Dedifferentiated amniotic fluid mesenchymal stem cell (primary cell): ENCODE data around the gene DNER.
A peak's percentile ranks its signal among the peaks of the same experiment; 100 is the strongest.
"Not testable (repeated sequence)": the region's sequence is repeated elsewhere in the genome, so short reads cannot be mapped to it uniquely, and the experiment has no call there.

Experiments used
- DNase-seq: peaks from one replicate; pipeline ENCODE4 v3.0.0-alpha.2; 2016; ENCODE audit errors: extremely low spot score

DNER gene

GRCh38 chr2:229715895-229716507, 1.6 kb upstream of the DNER start:
- no peak for DNase-seq

DNA sequence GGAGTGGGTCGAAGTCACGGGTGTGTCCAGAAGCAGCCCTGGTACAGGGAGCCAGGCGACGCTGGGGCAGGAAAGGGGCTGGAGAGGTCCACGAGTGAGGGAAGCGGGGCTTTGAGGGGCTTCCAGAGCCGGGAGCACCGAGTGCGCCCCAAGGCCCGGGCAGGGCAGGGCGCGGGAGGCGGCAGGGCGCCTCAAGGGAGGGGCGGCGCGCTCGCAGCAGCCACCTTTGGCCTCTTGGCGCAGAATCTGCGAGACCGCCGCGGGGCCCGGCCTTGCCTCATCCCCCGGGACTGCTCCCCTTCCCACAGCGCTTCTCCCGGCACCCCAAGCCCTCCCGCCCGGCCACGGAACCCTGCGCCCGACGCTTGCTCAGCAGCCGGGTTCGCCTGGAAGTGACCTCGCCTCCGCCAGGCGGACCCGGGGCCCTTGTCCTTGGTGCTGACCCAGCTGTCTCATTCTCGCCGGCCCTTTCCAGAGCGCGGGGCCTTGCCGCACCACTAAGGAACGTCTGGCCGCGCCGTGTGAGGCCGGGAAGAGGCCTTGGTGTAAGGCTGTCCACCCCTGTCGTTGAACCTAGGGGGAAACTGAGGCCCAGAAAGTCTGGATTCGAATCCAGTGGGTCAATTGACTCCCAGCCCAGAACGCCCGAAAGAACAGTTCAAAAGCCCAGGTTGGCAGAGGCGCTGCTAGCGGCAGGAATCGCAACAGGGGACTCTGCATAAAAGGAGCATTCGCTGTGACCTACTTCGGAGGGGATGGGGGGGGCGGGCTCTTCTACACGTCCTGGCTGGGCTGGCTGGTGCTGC, 584 bp upstream of the DNER start:
- peak; percentile 24 for DNase-seq

- DNase-seq: no peak
Observed at GRCh38 chr2:229713371-229714079, 830 bp downstream of the DNER start.

DNA sequence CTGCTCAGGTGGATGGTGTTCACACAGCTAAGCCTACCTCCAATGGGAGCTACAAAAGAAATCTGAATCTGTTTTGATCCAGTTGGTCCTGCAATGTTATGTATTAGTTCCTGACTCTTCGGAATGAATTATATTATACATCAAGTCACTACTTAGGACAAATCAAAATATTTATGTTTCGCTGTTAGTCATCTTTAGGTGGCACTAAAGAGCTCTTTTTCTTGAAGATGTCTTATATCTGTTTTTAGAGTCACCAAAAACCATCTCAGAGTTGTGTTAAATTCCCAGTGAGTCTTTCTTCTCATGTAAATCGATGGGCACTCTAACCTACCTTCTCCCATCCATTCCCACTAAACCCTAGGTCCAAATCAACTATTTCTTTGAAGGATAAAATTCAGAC, 2.2 kb downstream of the DNER start:
- no peak for DNase-seq

- no peak for DNase-seq
Observed at GRCh38 chr2:229708335-229708734, 6.0 kb downstream of the DNER start.

GRCh38 chr2:229703909-229704630, 10.3 kb downstream of the DNER start:
- no peak for DNase-seq

DNA sequence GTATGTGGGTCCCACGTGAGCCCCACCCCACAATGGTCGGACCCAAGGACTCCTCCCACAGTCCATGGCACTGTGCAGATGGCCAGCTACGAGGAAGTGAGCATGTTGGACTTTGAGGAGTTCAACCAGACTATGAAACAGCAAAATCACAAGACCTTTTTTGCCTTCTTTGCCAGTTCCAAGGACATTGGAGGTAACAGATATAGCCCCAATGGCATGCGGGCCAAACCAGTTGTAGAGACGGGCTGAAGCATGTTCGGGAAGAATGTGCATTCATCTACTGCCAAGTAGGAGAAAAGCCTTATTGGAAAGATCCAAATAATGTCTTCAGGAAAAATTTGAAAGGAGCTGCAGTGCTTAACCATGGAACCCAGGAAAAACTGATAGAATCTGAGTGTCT, 12.6 kb downstream of the DNER start:
- DNase-seq: no peak

GRCh38 chr2:229701062-229701461, 13.3 kb downstream of the DNER start:
- DNase-seq: no peak

GRCh38 chr2:229695961-229696360, 18.4 kb downstream of the DNER start:
- no peak for DNase-seq

- DNase-seq: not testable (repeated sequence)
Observed at GRCh38 chr2:229693845-229694244, 20.5 kb downstream of the DNER start.

DNA sequence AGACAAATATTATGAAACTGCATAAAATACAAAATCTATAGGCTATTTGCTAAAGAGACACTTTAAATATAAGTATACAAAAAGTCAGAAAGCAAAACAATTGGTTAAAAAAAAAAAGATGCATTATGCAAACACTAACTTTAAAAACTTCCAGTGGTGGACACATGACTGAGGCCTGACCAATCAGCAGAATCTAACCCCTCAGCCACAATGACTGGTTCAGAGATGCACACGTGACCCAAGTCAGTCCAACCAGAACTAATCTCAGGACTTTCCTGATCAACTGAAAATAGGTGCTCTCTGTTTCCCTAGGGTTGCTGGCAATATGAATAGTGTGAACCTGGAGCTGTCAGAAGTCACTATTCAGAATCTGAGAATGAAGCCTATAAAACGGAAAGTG, 22.7 kb downstream of the DNER start:
- DNase-seq: no peak

DNA sequence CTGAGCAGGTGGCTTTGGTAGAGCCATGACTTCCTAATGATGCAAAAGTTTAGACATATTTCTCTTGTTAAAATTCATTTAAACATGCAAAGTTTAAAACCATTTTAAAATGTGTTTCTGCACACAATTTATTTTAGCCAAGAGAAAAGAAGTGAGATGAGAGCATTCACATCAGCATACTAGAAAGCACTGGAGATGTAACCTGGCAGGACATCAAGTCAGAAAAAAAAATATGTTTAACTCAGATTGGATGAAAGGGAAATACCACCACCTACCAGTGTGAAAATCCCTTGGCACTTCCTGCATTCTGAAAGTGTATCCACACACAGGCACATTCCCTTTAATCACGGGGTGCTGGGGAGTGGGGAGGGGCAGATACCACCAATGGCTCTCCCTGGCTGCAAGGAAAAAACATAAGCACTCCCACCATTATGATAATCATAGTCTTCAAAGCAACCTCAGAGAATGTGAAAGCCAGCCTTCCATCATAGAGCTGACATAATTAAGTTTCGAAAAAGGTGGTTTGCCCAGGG, 25.0 kb downstream of the DNER start:
- DNase-seq: no peak

- no peak for DNase-seq
Observed at GRCh38 chr2:229688141-229688540, 26.2 kb downstream of the DNER start.

DNA sequence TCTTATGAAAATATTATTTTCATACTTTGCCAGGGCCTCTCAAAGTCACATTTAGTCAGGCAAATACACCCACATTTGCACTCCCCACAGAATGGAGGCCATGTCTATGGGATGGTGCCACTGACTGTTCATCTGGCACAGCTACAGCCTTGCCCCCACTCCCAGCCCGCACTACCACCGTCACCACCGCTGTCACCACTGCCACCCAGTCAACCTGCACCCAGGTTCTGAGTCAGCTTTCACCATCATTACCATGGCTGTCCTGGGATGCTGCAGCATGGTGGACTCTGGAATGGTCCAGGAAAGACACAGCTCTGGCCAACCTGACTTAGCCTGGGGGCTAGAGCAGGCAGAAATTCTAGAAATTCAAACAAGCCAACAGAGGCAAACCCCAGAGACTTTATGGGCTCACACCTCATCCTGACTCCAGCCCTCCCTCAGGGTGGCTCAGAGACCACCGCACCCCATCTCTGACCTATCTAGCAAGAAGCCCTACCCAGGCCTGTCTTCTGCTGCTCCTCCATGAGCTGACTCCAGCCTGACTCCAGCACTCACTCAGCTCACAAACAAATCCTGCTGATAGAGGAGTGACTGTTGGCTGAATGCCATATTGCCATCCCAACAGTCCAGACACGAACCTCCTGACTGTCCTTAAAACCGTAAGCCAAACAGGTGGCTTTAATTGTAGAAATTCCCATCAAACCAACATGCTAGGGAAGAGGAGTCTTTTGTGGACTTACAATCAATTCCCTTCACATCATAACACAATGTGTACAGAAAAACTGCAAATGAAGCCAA, 28.0 kb downstream of the DNER start:
- no peak for DNase-seq

DNA sequence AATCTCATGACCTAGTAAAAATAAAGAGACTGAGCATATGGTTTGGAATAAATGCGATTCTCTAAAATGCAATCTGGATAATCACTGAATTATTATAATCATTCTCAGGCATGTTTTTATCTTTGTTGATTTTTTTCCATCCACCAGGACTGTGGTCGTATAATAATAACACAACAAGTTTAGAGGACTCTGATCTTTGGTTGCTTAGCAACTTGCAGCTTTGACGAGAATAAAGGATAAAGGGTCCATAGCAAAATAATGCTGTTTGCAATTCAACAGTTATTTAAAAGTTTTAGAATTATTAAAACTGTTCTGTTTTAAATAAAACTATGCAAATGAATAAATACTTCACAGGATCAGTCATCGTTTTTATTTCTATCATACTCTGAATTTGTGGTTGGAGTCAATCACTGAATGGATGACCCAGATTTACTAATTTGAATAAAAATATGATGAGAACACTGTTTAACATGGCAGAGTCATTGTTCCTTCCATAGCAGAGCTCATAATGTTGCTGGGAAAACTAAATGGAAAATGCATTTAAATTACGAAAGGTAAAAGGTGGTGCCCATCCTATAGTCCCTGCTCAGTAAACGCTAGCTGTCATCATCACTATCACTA, 29.3 kb downstream of the DNER start:
- DNase-seq: no peak

- no peak for DNase-seq
Observed at GRCh38 chr2:229679393-229680125, 34.8 kb downstream of the DNER start.

DNA sequence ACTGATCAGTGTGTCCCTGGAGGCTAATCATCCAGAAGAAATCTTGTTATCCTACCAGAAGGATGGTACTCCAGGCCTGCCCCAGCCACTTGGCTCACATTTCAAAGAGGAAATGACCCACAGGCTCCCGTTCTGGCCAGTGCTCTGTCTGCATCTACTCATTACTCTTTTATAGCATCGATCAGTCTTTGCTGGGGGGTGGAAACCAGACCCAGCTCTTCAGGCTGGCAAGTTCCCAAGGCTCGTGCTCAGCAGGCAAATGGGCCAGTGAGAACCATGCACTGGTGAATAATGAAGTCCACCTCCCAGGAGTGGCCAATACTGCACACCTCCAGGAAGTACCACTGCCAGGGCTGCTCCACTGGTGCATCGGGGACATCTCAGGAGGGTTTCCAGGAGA, 38.8 kb downstream of the DNER start:
- no peak for DNase-seq

GRCh38 chr2:229674830-229675530, 39.4 kb downstream of the DNER start:
- DNase-seq: no peak

GRCh38 chr2:229673676-229674075, 40.7 kb downstream of the DNER start:
- no peak for DNase-seq
